SIG-M5 (cell line): ENCODE results near the gene THBS4.

ENCODE experiments used
- DNase-seq: peaks from one replicate; lab custom pipeline; 2025; lab: John Stamatoyannopoulos, UW

Gene THBS4

DNA sequence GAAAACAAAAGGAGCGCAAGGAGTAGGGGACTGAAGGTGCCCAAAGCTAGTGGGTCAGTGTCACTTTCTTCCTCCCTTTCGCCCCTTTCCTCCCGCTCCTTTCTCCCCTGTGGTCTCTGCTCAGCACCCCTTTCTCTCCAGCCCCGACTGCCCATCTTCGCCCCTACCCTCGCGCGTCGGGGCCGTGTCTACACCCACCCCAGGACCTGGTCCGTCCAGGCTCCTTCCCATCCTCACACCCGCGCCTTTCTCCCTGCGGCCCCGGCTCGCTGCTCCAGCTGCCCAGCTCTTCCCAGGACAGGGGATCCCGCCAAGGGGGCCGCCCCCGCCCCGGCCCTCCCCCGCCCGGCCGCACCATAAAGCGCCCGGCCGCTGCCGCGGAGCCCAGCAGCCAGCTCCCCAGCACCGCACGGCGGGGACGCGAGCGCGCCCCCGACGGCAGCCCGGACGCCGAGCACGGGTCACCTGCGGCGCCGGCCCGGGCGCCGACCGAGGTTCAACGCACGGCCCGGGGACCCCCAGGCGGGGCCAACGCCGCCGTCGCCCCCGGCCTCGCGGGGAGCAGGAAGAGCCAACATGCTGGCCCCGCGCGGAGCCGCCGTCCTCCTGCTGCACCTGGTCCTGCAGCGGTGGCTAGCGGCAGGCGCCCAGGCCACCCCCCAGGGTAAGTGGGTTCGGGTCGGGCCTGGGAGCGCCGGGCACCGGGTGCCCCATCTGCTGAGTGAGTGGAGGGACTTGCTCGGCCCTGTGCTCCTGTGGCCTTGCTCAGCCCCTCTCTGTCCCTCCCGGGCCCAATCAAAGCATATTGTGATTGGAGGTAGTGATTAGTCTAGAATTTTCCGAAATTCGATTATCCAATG is at the start of gene THBS4:
Gene THBS4, plus strand, starts transcription at position 387 of the 860 bp plus-strand sequence. Its CDS starts 190 bp downstream, at position 577.
- no peak for DNase-seq

DNA sequence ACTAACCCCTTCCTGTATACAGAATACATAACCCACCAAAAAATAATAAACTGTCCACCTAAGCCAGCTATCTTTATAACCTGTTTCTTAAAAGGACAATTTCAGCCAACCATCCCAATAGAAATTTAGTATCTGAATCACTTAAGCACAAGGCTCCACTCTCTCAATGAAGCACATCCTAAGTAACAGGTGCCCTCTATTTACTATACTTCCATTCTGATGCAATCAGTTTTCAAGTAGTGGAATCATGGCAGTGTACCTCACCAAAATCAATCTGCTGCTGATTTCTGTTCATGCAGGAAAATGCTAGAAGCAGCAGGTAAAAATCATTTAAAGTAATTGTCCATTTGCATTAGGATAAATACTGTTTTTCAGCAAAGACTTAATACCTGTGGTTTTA is 48.9 kb upstream of the THBS4 start:
- no peak for DNase-seq

- DNase-seq = no peak
These were observed 44.9 kb upstream of the THBS4 start for GRCh38 chr5:79990205-79990597.

- DNase-seq = peak; percentile 46
These were observed 44.3 kb upstream of the THBS4 start, which contains the start of gene MTX3 for GRCh38 chr5:79990598-79991507. TSS of gene MTX3 (minus strand) at chr5:79991262. CDS start at chr5:79991238, 24 bp downstream.

- no peak for DNase-seq
These were observed 42.1 kb upstream of the THBS4 start for GRCh38 chr5:79992891-79993657.

DNA sequence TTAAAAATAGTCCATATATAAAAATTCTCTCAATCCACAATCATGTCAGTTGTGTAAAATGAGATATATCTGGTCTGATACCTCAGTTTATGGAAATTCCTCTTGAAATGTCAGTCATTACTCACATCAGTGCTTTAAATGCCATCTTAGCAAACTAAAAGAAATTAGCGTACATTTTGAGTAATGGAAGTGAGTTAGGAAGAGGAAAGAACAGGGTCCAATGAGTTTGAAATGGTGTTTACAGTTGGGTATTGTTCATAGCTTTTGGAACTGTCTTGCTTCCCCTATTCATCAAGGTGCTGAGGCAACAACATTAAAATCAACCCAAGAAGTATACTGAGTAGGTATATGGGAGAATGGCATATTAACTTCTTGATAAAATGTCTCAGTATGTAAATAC is 35.4 kb upstream of the THBS4 start:
- DNase-seq = no peak

GRCh38 chr5:80002677-80003076 is 32.5 kb upstream of the THBS4 start:
- DNase-seq = no peak

DNA sequence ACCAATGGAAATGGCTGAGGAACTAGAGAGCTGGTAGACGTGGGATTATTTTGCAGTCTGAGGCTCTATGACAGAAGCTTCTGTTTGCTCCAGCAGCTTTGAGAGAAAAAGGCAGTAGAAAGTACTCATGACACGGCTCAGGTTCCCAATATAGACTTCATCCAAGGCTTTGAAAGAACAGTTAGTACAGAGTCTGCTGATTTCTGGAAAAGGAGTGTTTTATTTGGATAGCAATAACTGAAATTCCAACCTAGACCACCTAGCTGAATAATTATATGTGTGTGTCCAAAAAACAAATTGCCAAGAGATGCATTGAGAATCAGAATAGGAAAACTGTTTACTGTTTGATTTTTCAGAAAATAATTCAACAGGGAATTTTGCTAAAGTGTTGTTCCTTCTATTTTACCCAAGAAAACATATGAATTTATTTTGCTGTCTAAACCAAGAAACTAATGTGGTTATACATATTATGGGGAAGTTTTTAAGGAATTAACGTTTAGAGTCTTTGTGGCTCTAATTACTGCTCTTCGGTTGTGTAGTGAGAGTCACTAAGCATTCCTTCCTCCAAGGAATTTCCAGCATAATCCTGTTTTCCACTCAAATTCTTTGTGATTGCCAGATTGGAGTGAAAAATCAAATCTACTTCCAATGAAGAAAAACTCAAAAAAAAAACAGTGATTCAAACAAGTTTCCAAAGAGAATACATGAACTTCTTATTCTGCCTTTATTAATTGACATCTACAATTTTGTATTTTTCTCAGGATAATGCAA is 26.0 kb upstream of the THBS4 start:
- DNase-seq = no peak

- DNase-seq = no peak
These were observed 24.3 kb upstream of the THBS4 start for GRCh38 chr5:80010754-80011392.

DNA sequence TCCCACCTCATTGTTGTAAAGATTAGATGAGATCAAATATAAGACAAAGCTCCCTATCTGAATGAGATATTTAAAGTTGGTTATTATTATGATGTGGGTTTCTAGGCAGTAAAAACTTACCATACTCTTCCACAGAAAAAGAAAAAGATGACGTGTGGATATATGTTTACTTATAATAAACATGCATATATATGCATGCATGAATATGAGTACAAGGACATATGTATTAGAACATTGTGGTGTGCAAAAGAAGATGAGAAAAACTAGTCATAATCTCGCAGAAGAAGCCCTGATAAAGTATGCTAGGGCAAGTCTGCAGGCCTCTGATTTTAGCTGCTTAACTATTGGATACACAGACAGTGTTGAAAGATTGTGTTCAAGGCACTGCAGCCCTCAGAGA is 10.1 kb upstream of the THBS4 start:
- DNase-seq = no peak

GRCh38 chr5:80026841-80027240 is 8.3 kb upstream of the THBS4 start:
- DNase-seq = no peak

DNA sequence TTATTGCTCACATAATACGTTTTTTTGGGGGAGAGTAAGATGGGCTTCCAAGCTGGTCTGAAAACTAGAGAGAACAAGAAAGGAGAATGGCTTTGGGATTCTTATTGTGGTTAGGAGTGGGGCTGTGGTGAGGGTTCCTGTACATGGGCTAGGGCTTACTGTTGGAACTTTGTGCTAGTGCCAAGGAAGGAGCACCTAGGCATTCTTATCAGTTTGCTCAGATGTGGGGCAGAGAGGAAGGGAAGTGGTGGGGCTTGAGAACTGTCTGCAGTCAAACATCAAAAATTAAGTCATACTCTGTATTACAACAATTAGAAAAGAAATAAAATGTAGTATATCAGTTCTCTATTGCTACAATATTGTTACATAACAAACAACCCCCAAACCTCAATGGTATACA is 4.0 kb upstream of the THBS4 start:
- no peak for DNase-seq

DNA sequence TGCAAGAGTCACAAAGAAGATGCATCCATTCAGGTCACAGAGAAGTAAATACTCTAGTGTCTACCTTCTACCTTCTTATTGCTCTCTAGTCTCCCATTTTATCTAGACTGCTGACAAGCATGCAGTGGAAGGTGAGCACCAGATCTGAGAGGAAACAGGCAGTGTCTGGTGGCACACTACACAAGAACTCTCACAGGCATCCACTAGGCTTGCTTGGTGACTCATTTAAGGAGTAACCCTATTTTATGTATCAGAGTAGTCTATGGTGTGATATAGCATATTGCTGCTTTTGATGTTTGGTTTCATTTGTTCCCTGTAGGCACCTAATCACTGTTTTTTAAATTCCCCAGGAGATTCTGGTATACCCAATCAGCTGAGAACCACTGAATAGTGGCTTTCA is 1.6 kb upstream of the THBS4 start:
- DNase-seq = no peak

- no peak for DNase-seq
These were observed 589 bp upstream of the THBS4 start for GRCh38 chr5:80034559-80034958.

DNA sequence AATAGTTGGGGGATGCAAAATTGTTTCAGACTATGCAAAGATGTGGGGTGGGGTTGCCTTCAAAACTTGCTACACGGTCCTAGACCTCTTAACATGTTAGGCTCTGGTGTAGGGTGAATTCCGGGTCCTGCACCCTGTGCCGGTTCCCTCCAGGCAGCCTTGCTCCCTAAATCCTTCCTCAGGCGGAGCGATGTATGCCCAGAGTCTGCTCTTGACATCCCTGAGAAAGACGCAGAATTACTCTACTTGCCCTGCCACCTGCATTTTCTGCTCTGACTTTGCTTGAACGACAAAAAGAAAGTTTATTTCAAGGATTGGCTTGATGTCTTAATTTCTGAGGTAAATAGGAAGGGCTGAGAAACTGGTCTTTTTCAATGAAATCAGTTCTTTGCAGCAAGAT is 691 bp downstream of the THBS4 start:
- no peak for DNase-seq

DNA sequence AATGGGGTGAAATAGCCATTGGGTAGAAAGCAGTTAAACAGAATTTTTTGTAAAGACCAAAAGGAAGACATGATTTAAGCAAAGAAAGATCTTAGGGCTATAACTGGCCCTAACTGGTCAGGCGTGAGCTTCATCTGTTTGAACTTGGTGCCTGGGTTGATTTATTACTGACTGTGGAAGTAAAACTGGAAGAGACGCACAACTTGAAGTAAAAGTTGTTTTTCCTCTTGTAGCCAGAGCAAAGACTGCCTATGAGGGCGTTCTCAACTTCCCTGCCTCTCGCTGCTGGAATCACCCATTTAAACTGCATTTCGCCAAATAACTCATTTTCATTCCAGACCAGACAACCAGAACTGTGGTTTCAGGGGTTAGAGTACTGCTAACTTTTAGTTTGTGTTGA is 1.5 kb downstream of the THBS4 start:
- DNase-seq = no peak

DNA sequence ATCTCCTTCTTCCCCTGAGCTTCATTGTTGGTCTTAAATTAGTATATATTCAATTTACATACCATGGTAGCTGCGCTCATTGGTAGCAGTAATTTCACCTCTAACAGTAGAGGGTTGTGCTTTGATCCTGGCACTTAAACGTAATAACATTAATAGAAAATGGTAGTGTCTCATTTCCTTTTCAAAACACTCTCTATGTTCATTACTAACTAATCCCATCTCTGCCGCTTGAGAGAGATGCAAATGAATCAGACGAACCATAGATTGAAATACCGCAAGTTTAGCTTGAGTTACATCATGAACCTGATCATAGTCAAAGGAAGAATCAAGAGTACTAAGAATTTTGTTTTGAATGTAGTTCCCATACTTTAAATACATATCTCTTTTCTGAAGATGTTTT is 2.2 kb downstream of the THBS4 start:
- no peak for DNase-seq

DNA sequence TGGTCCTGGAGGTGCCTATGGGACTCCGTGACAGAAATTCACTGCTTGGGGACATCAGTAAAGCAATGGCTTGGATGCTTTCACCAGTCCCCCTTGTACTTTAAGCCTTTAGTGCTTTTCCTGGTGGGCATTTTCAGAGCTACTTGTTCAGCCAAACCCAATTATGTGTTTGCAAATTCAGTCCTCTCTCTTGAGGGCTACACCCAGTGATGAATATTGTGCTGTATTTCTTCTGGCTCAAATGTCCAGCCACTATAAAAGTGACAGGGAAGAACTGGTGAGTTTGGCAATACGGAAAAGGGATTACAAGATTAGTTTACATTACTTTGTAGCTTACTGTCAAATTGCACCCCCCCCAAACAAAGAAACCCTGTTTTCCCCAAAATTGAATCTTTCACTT is 4.5 kb downstream of the THBS4 start:
- DNase-seq = no peak

- DNase-seq = no peak
These were observed 6.4 kb downstream of the THBS4 start for GRCh38 chr5:80041527-80041926.

- DNase-seq = no peak
These were observed 7.2 kb downstream of the THBS4 start for GRCh38 chr5:80042330-80042729.

- DNase-seq = no peak
These were observed 8.0 kb downstream of the THBS4 start for GRCh38 chr5:80043187-80043586.
